Tibial artery (tissue), 4 donors: Measurements from ENCODE around the gene VPS13A.
"Not testable (repeated sequence)": the region's sequence is repeated elsewhere in the genome, so short reads cannot be mapped to it uniquely, and the experiment has no call there.

Experiments used
- DNase-seq, 2 donors: peaks; one replicate each; pipeline ENCODE4 v3.0.0-alpha.2; 2019
- H3K27ac ChIP-seq, 2 donors: fragments of 200-600 bp; sonication (generic) in 1 of 2; 1 replicate in 1 of 2; 2 replicates in 1 of 2; pipeline ENCODE4 v1.5.1; 2018 to 2019; ENCODE audit warnings: mild to moderate bottlenecking in 1 of 2
- H3K27me3 ChIP-seq, 2 donors: fragments of 200-600 bp; sonication (generic) in 1 of 2; one replicate each; pipeline versions ENCODE4 v1.5.1 to v1.6.0; 2016 to 2019
- H3K36me3 ChIP-seq, 3 donors: fragments of 200-600 bp; sonication (generic) in 2 of 3; one replicate each; pipeline ENCODE4 v1.5.1; 2016 to 2019; ENCODE audit warnings: mild to moderate bottlenecking in 2 of 3
- H3K4me1 ChIP-seq, 4 donors: fragments of 200-600 bp; sonication (generic) in 2 of 4; 1 replicate in 3 of 4; 2 replicates in 1 of 4; pipeline ENCODE4 v1.5.1; 2016 to 2019
- H3K4me3 ChIP-seq, 2 donors: fragments of 200-600 bp; sonication (generic) in 1 of 2; 1 replicate in 1 of 2; 2 replicates in 1 of 2; pipeline ENCODE4 v1.5.1; 2018 to 2019; ENCODE audit warnings: mild to moderate bottlenecking in 2 of 2
- H3K9me3 ChIP-seq, 3 donors: fragments of 200-600 bp; sonication (generic) in 1 of 3; one replicate each; pipeline ENCODE4 v1.5.1; 2016 to 2019
- intact Hi-C: fragments of 100-400 bp; cut with DNase I; formaldehyde crosslinking; loops from one replicate; pipeline ENCODE4 v1.15.0; 2023; ENCODE audit warnings: low total_unique reads
- TF ChIP-seq, protein P1 (sequence below), 2 experiments: fragments of 200-600 bp in 1 of 2; fragments of 450-650 bp in 1 of 2; IDR thresholded peaks; one replicate each; pipeline ENCODE4 v1.5.1; 2017 to 2019; ENCODE audit warnings: antibody characterized with exemption in 2 of 2, mild to moderate bottlenecking in 1 of 2, moderate library complexity in 1 of 2

Gene VPS13A

DNA sequence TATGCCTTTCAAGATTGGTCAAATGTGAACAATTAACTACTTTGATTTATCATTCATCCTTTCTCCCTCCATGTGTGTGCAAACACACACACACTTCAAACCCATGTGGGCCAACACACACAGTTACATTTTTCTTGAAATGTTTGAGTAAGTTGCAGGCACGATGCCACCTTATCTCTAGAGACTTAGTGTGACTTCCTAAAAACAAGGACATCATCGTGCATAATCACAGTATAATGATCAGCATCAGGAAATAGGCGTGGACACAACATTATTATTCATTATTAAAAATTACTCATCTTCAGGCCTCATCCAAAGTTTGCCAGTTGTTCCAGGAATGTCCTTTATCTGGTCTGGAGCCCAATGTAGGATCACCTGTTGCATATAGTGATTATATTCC is 261.3 kb downstream of the VPS13A start:
- no peak overlapping the region for H3K27ac ChIP-seq
- H3K9me3 ChIP-seq = no peaks in the 10 kb centered on the region
- H3K27me3 ChIP-seq = no peaks in the 10 kb centered on the region
- TF ChIP-seq, protein P1, sequence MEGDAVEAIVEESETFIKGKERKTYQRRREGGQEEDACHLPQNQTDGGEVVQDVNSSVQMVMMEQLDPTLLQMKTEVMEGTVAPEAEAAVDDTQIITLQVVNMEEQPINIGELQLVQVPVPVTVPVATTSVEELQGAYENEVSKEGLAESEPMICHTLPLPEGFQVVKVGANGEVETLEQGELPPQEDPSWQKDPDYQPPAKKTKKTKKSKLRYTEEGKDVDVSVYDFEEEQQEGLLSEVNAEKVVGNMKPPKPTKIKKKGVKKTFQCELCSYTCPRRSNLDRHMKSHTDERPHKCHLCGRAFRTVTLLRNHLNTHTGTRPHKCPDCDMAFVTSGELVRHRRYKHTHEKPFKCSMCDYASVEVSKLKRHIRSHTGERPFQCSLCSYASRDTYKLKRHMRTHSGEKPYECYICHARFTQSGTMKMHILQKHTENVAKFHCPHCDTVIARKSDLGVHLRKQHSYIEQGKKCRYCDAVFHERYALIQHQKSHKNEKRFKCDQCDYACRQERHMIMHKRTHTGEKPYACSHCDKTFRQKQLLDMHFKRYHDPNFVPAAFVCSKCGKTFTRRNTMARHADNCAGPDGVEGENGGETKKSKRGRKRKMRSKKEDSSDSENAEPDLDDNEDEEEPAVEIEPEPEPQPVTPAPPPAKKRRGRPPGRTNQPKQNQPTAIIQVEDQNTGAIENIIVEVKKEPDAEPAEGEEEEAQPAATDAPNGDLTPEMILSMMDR (IDR thresholded peaks at IDR 0.05) = no peak
- no peaks in the 10 kb centered on the region for H3K4me1 ChIP-seq
- no peaks in the 10 kb centered on the region for H3K36me3 ChIP-seq
- no peak for DNase-seq
- no peak overlapping the region for H3K4me3 ChIP-seq
- intact Hi-C loops = no loop called here

DNA sequence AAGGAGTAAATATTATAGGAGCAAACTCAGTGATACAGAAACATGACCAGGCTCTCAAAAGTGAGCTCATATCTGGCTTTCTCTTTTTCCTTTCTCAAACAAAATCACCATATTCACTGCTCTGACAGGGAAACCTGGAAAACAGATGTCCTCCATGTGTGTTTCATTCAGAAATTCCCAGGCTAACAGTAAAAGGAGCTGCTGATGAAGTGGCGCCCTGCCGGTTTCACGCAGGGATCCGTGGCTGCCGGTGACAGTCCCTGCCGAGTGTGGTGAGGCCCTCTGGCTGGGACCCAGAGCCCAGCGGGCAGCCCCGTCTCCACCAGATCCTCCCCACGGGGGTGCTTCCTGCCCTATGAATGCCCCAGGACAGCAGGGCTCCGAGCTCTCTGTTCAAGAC is 262.7 kb downstream of the VPS13A start:
- Histone ChIP-seq H3K27ac (no peak overlapping the region), H3K27me3 (no peaks in the 10 kb centered on the region), H3K4me3 (no peak overlapping the region), H3K4me1 (no peaks in the 10 kb centered on the region), H3K36me3 (no peaks in the 10 kb centered on the region), H3K9me3 (no peaks in the 10 kb centered on the region)
- no peak for DNase-seq
- TF ChIP-seq, protein P1 (IDR thresholded peaks at IDR 0.05) = no peak
- intact Hi-C loops = no loop called here

DNA sequence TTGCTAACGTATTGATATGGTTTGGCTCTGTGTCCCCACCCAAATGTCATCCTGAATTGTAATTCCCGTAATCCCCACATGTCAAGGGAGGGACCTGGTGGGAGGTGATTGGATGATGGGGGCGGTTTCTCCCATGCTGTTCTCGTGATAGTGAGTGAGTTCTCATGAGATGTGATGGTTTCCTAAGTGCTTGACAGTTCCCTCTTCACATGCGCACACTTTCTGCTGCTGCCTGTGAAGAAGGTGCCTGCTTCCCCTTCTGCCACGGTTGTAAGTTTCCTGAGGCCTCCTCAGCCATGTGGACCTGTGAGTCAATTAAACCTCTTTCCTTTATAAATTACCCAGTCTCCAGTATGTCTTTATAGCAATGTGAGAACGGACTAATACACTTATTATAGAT is 263.8 kb downstream of the VPS13A start:
- intact Hi-C loops, H3K9me3 ChIP-seq, DNase-seq, H3K36me3 ChIP-seq, H3K27ac ChIP-seq, H3K4me1 ChIP-seq, H3K4me3 ChIP-seq, H3K27me3 ChIP-seq: not testable (repeated sequence)

DNA sequence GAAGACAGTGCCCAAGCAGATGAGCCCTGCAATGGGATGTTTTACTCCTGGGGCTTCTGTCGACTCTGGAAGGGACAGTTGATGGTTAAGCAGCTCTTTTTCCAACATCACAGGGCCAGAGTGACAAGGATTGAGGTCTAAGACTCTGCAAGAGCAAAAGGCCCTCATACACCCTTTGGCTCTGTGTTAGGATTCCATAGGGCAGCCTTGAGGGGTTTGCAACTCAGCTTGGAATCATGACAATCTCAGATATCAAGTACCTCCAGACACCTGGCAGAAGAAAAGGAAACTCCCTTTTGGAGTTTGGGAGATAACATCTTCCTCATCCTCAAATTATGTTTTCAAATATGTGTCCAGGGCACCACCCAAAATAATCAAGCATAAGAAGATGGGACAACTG is 265.1 kb downstream of the VPS13A start:
- TF ChIP-seq, protein P1 (IDR thresholded peaks at IDR 0.05) = no peak
- Histone ChIP-seq H3K4me1 (no peaks in the 10 kb centered on the region), H3K27ac (no peak overlapping the region), H3K4me3 (no peak overlapping the region), H3K36me3 (no peaks in the 10 kb centered on the region), H3K27me3 (no peaks in the 10 kb centered on the region), H3K9me3 (no peaks in the 10 kb centered on the region)
- no peak for DNase-seq
- intact Hi-C loops = no loop called here

DNA sequence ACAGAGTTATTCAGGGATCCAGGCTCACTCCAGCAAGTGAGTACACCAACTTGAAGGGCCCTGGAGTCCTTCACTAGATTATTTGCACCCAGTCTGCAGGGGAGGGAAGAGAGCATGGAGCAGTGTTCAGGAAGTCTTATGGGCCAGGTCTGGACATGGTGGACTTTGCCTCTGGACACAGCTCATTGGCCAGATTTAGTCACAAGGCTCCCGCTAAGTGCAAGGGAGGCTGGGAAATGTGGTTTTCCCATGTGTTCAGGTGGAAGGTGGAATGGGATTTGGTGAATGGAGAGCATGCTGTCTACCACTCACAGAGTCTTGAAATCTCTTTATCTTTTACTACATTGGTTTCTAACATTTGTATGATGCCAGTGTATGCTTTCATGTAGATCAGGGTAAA is 270.3 kb downstream of the VPS13A start:
- Histone ChIP-seq H3K4me3 (no peak overlapping the region), H3K27me3 (no peaks in the 10 kb centered on the region), H3K36me3 (no peaks in the 10 kb centered on the region), H3K9me3 (no peaks in the 10 kb centered on the region), H3K4me1 (no peaks in the 10 kb centered on the region), H3K27ac (no peak overlapping the region)
- intact Hi-C loops = no loop called here
- TF ChIP-seq, protein P1 (IDR thresholded peaks at IDR 0.05) = no peak
- no peak for DNase-seq

DNA sequence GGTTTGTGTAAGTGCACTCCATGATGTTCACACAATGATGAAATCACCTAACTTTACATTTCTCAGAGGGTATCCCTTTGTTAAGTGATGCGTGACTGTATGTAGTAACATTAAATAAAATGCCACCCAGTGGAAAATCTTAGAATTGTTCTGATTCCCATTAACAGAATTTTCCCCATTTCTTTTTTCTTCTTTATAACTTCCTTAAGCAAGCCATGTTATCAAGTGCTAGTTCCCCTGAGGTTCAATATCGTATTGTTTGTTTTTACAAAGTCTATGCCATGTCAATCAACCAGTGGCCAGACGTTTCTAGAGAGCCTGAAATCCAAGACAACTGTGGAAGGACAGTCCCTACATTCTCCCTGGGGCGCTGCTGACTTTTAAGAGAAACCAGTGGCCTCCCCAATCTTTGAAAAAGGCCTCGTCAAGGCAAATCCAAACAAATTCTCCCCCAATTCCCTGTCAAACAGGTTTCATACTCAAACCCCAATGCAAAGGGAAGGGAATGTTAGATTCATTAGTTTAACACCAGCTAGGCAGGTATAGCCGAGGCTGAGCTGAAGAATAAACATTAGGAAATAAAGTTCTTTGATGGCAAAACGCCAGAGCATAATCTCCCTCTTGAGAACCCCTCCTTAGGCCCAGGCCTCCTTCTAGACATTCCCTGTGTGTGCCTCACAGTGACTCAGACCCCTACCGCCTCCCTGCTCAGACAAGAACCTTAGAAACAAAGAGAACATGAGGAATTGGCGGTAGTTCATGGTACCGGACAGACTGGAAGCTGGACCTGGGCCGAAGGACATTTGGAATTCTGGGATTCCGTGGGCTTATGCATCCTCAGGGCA is 272.1 kb downstream of the VPS13A start:
- Histone ChIP-seq H3K4me3 (no peak overlapping the region), H3K4me1 (no peaks in the 10 kb centered on the region), H3K27ac (no peak overlapping the region), H3K9me3 (no peaks in the 10 kb centered on the region), H3K36me3 (no peaks in the 10 kb centered on the region), H3K27me3 (no peaks in the 10 kb centered on the region)
- no peak for DNase-seq
- intact Hi-C loops = no loop called here
- TF ChIP-seq, protein P1 (IDR thresholded peaks at IDR 0.05) = no peak
